Nucleus accumbens (tissue), 56 donors: ENCODE data around the gene ACTG1.
A peak's percentile ranks its signal among the peaks of the same experiment; 100 is the strongest.

ENCODE experiments used
- DNase-seq, 56 donors: peaks; one replicate each; lab custom pipeline; 2025; lab: John Stamatoyannopoulos, UW

ACTG1 gene

GRCh38 chr17:81545160-81545949, 32.8 kb upstream of the ACTG1 start:
- no peak for DNase-seq

DNA sequence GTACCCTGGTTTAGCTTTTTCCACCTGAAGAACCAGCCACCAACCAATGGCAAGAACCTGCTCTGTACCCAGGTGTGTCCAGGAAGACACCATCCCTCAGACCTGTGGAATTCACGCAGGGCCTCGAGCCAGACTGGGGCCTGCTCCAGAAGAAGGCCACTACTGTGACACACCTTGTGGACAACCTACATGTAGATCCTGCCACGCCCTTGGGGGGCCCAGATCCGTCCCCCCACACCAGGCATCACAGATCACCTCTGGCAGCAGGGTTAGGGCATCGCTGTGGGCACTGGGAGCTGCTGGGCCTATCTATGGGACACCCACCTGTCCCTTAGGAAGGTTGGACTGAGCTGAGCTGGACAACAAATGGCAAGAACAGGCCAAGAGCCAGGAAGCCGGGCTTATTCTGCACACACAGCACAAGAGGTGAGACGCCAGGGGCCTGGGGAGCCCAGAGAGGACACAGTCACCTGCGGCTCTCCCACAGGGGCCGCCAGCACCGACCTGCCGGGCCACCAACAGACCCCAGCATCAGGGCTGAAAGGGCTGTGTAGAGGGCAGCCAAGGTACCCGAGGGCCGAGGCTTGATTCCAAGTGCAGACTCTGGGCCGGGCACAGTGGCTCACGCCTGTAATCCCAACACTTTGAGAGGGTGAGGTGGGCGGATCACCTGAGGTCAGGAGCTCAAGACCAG, 31.8 kb upstream of the ACTG1 start:
- no peak for DNase-seq

GRCh38 chr17:81543756-81544155, 31.2 kb upstream of the ACTG1 start:
- no peak for DNase-seq

GRCh38 chr17:81543339-81543675, 30.7 kb upstream of the ACTG1 start:
- DNase-seq, result no peak

- no peak for DNase-seq
Observed at GRCh38 chr17:81542431-81543338, 30.1 kb upstream of the ACTG1 start.

DNA sequence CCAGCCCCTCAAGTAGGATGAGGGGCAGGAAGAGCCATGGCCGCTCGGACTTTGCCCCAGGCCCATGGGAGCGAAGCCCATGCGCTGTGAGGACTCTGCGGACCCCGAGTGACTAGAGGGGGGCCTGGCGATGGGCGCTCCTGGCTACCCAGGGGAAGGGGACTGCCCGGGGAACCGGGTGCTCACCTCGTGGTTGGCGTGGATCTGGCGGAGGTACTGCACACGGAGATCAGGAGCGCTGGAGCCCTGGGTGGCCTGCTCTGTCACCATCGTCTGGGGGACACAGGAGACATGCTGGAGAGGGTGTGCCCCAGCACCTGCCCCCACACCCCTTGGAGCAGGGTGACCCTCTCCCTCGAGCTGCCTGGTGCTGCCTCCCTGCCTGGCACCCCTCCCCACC, 28.5 kb upstream of the ACTG1 start:
- DNase-seq, result no peak

GRCh38 chr17:81540676-81541027, 28.1 kb upstream of the ACTG1 start:
- DNase-seq, result no peak

GRCh38 chr17:81539961-81540675, 27.5 kb upstream of the ACTG1 start:
- no peak for DNase-seq

DNA sequence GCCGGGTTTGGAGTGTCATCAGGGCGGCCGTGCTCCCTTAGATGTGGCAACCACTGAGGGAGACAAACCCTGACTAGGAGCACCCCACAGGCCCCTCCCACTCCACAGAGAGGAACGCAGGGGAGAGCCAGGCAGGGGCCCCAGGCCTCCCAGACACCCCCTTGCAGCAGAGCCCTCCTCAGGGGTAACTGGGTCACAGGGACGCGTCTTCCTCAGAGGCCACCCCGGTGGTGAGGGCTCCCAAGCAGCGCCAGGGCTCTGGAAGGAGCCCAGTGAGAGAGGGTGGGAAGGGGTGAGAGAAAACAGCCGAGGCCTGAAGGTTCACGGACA, 26.9 kb upstream of the ACTG1 start:
- DNase-seq, result no peak

DNA sequence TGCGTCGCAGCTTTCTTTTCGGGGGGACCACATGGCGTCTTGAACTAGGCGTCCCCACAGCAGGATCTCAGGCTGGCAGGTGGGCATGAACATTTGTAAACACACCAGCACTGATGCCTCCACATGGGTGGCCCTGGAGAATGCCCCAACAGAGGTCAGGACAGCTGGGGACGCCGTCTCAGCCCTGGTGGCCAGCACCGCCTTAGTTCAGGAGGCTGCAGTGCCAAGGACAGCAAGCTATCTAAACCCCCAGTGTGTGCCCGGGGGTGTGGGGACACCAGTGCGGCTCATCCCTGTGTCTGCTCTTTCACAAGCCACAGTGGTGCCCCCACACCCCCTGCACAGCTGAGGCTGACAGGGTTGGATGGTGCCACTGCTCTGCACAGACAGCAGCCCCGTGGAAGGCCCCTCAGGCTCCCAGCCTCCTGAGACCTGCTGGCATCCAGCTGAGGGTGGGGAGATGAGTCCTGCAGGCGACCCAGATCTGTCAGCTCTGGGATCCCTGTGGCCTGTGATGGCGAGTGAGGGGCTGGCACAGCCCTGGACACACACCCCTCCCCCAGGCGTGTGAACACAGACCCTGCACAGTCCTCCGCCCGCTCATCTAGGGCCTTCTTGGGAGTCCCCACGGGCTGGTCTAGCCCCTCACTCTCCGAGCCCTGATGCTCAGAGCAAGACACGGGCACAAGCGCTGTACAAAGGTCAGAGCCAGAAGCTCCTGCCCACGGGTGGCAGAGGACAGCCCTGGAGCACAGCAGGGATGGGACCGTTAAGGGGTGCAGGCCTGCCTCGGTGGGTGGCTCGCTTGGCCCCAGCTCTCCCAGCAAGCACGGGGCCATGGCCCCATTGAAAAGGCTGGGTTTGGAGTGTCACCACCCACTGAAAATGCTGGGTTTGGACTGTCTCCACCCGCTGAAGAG, 26.3 kb upstream of the ACTG1 start:
- no peak for DNase-seq

DNA sequence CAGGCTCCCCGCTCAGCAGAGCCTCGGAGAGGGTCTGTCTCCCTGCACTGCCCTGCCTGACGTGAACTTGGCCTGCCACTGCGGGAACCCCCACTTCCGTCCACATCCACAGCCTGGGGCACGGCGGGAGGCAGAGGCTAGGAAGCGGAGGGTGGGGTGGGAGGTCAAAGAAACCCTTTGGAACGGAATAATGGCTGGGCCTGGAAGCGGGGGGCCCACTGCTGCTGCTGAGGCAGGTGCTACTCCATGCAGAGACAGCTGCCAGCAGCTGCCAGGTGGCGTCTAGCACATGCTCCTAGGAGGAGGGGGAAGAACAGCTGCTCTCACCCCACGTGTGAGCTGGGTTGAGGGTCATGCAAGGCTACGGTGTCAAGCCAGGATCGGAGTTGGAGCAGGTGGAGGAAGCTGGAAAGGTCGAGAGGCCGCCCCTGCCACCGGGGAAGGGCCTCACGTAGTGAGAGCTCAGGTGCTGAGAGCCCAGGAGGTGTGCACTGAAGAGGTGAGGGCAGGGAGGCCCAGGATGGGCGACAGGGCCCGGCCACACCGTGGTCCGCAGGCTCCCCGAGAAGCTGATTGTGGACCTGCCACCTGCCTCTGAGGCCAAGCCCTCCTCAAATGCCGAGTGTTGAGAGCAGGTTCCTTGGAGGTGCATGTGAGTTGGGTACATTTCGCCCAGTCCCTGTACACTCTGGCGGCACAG, 25.4 kb upstream of the ACTG1 start:
- no peak for DNase-seq

- DNase-seq, result peak in 1 of 56 donors; percentile 11
Observed at GRCh38 chr17:81537343-81537855, 24.8 kb upstream of the ACTG1 start.

DNA sequence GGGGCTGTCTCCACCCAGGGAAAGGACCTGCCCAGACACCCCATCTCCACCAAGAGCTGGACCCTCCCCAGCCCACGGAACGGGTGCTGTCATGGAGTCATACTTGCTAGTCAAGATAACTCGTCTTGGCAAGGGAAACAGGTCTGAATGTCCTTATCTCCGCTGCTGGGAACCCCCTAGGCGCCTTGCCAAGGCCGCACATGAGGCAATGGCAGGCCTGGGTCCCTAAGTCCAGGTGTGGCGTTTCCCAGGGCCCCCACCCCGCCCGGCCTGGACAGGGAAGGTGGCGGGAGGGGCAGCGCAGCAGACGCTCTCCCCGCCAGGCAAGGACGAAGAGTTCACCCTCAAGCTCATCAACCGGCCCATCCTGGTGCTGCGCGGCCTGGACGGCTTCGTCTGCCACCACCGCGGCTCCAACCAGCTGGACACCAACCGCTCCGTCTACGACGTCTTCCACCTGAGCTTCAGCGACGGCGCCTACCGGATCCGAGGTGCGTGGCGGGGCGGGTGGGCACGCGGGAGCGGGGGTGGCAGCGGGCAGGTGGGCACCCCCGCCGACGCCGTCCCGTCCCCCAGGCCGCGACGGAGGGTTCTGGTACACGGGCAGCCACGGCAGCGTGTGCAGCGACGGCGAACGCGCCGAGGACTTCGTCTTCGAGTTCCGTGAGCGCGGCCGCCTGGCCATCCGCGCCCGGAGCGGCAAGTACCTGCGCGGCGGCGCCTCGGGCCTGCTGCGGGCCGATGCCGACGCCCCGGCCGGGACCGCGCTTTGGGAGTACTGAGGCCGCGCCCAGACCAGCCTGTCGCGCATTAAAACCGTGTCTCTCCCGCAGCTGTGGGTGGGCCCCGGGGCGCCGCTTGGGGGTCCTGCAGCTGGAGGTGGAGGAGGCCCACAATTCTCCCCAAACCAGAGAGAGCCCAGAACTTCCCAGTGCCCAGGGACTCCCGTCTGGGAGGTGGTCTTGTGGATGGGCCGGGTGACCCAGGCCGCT, 24.0 kb upstream of the ACTG1 start:
- no peak for DNase-seq

DNA sequence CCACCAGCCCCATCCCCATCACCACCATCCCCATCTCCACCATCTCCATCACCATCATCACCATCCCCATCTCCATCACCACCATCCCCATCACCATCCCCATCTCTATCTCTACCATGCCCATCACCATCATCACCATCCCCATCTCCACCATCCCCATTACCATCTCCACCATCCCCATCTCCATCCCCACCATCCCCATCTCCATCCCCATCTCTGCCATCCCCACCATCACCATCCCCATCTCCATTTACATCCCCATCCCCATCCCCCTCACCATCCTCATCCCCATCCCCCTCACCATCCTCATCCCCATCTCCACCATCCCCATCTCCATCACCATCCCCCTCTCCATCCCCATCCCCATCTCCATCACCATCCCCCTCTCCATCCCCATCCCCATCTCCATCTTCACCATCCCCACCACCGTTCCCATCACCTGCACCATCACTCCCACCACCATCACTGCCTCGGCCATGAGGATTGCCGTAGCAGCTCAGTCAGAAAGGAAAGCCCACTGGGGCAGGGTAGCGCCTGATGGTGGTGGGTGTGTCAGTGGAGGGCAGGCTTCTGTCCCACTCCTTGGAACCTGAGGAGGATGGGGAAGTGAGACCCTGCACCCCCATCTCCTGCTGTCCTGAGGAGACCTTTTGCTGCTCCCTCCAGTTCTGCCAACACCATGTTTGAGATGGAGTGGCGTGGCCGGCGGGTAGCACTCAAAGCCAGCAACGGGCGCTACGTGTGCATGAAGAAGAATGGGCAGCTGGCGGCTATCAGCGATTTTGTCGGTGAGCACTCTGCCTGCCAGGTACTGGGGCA, 23.1 kb upstream of the ACTG1 start:
- no peak for DNase-seq

DNA sequence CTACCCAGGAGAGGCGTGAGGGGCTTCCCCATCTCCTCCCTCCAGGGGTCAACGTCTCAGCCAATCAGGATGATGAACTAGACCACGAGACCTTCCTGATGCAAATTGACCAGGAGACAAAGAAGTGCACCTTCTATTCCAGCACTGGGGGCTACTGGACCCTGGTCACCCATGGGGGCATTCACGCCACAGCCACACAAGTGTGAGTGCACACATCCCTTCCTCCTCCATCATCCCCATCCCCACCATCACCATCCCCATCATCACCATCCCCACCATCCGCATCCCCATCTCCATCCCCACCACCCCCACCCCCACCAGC, 22.4 kb upstream of the ACTG1 start:
- no peak for DNase-seq

DNA sequence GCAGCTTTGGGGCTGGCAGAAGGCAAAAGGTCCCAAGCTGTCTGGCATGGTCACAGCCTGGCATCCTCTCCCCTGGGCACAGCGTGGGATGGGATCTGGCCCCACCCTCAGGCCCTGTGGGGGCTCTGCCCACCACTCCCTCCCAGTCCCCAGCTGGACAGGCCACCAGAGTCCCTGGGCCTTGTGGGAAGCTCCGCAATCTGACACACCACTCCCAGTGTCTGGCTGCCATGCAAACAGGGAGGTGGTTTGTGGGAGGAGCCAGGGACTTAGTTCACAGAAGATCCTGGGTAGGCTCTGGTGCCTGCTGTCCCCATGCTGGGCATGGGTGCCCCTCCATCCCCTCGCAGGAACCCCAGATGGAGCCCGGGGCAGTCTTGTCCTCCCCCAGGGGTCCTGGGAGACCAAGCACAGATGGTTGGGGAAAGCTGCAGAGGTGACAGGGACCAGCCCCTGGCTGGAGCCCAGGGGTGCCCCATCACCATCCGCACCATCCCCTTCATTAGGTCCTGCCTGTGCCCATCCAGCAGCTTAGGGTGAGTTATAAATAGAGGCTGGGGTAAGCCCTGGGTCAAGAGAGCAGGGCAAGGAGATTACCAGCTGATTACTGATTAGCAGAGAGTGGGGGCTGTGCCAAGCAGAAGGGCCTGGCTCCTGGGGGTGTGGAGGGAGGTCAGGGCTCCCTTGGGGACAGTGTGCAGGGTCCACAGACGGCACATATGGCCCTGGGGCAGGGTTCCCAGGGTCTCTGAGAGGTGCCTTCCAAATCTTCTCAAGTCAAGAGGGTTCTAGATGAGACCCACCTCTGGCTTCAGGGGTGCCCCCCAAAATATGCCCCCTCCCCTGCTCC, 21.8 kb upstream of the ACTG1 start:
- DNase-seq, result no peak
